PC-9 (cell line): ENCODE data around the gene ACSL6. TPM values are rescaled to one million over a fixed set of nuclear protein-coding genes. Genes with fewer than 3 reads are reported as not detected.

Source experiments
- BruUV-seq: library from RNA; stranded (reverse); fragments of 400-500 nt; replicated peaks from 2 replicates; lab custom pipeline; 2021; lab: Mats Ljungman, UMichigan
- CTCF ChIA-PET: fragments of 300-600 bp; sonication (Branson Sonifier 250); formaldehyde crosslinking; loops from one replicate; lab custom pipeline; 2022; ENCODE audit warnings: antibody characterized with exemption; lab: Charles Lee
- POLR2A ChIA-PET: fragments of 300-600 bp; sonication (Branson Sonifier 250); formaldehyde crosslinking; loops from one replicate; lab custom pipeline; 2022; ENCODE audit warnings: antibody characterized with exemption; ENCODE audit not compliant: unreplicated experiment; lab: Charles Lee
- DNase-seq, 2 experiments: peaks; one replicate each; pipeline versions ENCODE4 v3.0.0 to v3.0.0-alpha.2; 2015 to 2022; ENCODE audit warnings: mixed read lengths in 1 of 2
- H2AFZ ChIP-seq: fragments of 200-600 bp; sonication (generic); 2 replicates; pipeline ENCODE4 v1.8.1; 2017; ENCODE audit warnings: antibody characterized with exemption
- H3F3A ChIP-seq: fragments of 200-600 bp; sonication (generic); 2 replicates; pipeline ENCODE4 v1.8.1; 2017; ENCODE audit warnings: antibody characterized with exemption, mild to moderate bottlenecking, low read depth; ENCODE audit not compliant: insufficient read depth
- H3K27ac ChIP-seq: fragments of 200-600 bp; sonication (generic); 2 replicates; pipeline ENCODE4 v1.6.1; 2016; ENCODE audit warnings: mixed run types
- H3K27me3 ChIP-seq: fragments of 200-600 bp; sonication (generic); 2 replicates; pipeline ENCODE4 v1.6.1; 2016; ENCODE audit warnings: low read depth, mixed run types; ENCODE audit not compliant: insufficient read depth
- H3K36me3 ChIP-seq: fragments of 200-600 bp; sonication (generic); 2 replicates; pipeline ENCODE4 v1.6.1; 2016; ENCODE audit warnings: low read depth, mixed run types
- H3K4me1 ChIP-seq: fragments of 200-600 bp; sonication (generic); replicated peaks from 2 replicates; pipeline ENCODE4 v1.6.1; 2016; ENCODE audit warnings: mixed run types; ENCODE audit not compliant: insufficient read depth
- H3K4me2 ChIP-seq: fragments of 200-600 bp; sonication (generic); 2 replicates; pipeline ENCODE4 v1.6.1; 2017; ENCODE audit warnings: mixed run types
- H3K4me3 ChIP-seq: fragments of 200-600 bp; sonication (generic); 2 replicates; pipeline ENCODE4 v1.6.1; 2016; ENCODE audit warnings: mixed run types
- H3K79me2 ChIP-seq: fragments of 200-600 bp; sonication (generic); 2 replicates; pipeline ENCODE4 v1.6.1; 2017; ENCODE audit warnings: low read depth, mixed run types
- H3K9me2 ChIP-seq: fragments of 200-600 bp; sonication (generic); 2 replicates; pipeline ENCODE4 v1.8.1; 2017; ENCODE audit warnings: mild to moderate bottlenecking; ENCODE audit not compliant: insufficient read depth
- H3K9me3 ChIP-seq: fragments of 200-600 bp; sonication (generic); 2 replicates; pipeline ENCODE4 v1.8.1; 2016; ENCODE audit warnings: low read depth; ENCODE audit not compliant: insufficient read depth
- H4K20me1 ChIP-seq: fragments of 200-600 bp; sonication (generic); 2 replicates; pipeline ENCODE4 v1.8.1; 2017; ENCODE audit not compliant: insufficient read depth
- EZH2 ChIP-seq: fragments of 200-600 bp; sonication (generic); IDR thresholded peaks from 2 replicates; pipeline ENCODE4 v1.8.0; 2017; ENCODE audit warnings: antibody characterized with exemption, low read depth
- intact Hi-C: fragments of 100-400 bp; cut with micrococcal nuclease; formaldehyde crosslinking; loops from one replicate; pipeline ENCODE4 v1.10.0; 2022; ENCODE audit not compliant: unreplicated experiment
- total RNA-seq: library from RNA; stranded (reverse); gene quantifications from 2 replicates; pipeline ENCODE4 v1.2.3, GENCODE V29; 2021
- TF ChIP-seq, protein P1 (sequence below): fragments of 200-600 bp; sonication (generic); conservative IDR thresholded peaks from 2 replicates; pipeline ENCODE4 v1.6.1; 2017; ENCODE audit warnings: mixed run types, antibody characterized with exemption, mild to moderate bottlenecking, moderate library complexity

The ACSL6 gene
- total RNA-seq, 1 experiment from 2014 or later: not detected

DNA sequence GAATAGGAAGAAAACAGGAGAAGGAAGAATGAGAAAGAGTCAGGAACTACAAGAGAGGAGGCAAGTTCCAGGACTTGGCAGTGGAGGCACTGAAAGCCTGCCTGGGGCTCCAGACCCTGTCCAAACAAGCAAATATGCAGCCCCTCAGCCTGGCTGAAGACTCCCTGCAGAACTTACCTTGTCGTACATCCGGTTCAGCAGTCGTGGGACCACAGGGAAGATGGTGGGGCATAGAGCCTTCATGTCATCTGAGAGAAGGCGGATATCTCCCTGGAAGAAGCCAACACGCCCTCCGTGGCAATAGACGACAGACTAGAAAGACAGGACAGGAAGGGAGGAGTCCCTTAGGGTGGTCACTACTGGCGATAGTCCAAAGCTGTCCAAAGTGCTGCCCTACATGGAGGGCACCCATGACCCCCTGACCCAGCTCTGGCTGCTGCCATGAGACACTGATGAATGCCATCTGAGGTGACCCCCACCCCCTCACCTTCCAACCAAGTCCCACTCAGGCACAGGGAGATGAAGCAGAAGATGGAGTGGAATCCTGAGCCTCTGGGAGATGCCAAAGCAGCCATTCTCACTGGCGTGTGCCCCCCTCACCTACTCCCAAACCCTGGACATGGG is 38.3 kb downstream of the ACSL6 start:
- POLR2A ChIA-PET: no interaction called here
- Histone ChIP-seq H3K4me3 (no peak overlapping the region), H3K36me3 (no peaks in the 10 kb centered on the region), H4K20me1 (no peaks in the 10 kb centered on the region), H3F3A (no peaks in the 10 kb centered on the region), H3K27me3 (0 out of 2 replicates have a peak, but pooled peaks cover 4% of the 10 kb centered on the region), H3K4me2 (no peak overlapping the region), H3K9me3 (no peaks in the 10 kb centered on the region), H2AFZ (no peak overlapping the region), H3K9me2 (no peaks in the 10 kb centered on the region), H3K27ac (no peak overlapping the region), H3K79me2 (no peaks in the 10 kb centered on the region), H3K4me1 (no peaks in the 10 kb centered on the region)
- no TSS peak for BruUV-seq
- DNase-seq: no peak
- CTCF ChIA-PET: no interaction called here
- intact Hi-C loops: no loop called here
- TF ChIP-seq, protein P1, sequence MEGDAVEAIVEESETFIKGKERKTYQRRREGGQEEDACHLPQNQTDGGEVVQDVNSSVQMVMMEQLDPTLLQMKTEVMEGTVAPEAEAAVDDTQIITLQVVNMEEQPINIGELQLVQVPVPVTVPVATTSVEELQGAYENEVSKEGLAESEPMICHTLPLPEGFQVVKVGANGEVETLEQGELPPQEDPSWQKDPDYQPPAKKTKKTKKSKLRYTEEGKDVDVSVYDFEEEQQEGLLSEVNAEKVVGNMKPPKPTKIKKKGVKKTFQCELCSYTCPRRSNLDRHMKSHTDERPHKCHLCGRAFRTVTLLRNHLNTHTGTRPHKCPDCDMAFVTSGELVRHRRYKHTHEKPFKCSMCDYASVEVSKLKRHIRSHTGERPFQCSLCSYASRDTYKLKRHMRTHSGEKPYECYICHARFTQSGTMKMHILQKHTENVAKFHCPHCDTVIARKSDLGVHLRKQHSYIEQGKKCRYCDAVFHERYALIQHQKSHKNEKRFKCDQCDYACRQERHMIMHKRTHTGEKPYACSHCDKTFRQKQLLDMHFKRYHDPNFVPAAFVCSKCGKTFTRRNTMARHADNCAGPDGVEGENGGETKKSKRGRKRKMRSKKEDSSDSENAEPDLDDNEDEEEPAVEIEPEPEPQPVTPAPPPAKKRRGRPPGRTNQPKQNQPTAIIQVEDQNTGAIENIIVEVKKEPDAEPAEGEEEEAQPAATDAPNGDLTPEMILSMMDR: no peak
- TF ChIP-seq EZH2: no peak

DNA sequence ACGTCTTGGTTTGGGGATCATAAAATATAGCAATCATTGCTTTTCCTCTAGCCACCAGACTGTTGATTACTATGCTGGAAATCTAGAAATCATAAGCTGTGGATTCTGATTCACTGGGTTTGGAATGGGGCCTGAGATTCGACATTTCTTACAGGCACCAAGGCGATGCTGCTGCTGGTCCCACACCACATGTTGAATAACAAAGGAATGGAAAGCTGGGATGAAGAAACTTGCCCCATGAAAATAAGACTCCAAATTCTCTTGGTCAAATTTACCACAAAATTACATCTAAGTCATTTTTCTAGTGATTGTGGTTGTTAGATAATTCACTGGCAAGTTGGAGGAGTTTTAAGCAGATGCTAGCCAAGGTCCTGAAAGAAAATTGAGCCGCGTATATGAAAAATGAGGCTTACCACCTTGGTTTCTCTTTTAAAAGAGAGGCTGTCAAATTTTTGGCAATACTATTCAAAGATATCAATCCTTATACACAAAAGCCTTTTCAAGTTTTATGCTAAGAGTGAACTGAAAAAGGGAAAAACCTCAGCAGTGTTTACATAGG is 43.0 kb downstream of the ACSL6 start:
- H3K27me3 ChIP-seq: 0 out of 2 replicates have a peak, but pooled peaks cover 4% of the 10 kb centered on the region
- H2AFZ ChIP-seq: no peak overlapping the region
- no peaks in the 10 kb centered on the region for H3K9me3 ChIP-seq
- no peaks in the 10 kb centered on the region for H3K79me2 ChIP-seq
- H3K4me1 ChIP-seq: no peaks in the 10 kb centered on the region
- H3K27ac ChIP-seq: no peak overlapping the region
- H3K4me2 ChIP-seq: no peak overlapping the region
- ChIA-PET POLR2A (interaction anchor here (0.5 kb wide), 1 partner anchor 395 kb away, joined by 3 read pairs; no protein-coding TSS in a partner anchor), CTCF (no interaction called here)
- TF ChIP-seq EZH2: no peak
- TF ChIP-seq, protein P1: no peak
- no peak overlapping the region for H3K4me3 ChIP-seq
- H3K36me3 ChIP-seq: no peaks in the 10 kb centered on the region
- H4K20me1 ChIP-seq: no peaks in the 10 kb centered on the region
- BruUV-seq: no TSS peak
- no peak for DNase-seq
- intact Hi-C loops: no loop called here
- no peaks in the 10 kb centered on the region for H3K9me2 ChIP-seq
- H3F3A ChIP-seq: no peaks in the 10 kb centered on the region

DNA sequence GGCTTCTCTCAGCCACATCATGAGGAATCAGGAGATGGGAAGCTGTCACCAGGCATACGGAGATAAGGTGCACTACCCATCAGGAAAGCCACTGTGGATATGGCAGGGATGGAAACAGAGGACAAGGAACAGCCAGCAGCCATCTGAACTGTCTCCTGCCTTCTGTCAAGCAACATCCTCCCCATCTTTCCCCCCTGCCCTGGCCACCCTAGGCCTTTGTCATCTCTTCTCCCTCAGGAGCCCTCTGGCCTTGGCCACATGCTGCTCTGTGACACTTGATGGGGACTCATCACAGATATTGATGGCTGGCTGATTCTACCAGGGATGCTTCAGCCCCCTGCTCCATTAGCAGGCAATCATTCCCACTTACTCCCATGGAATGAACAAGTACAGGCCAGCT is 44.9 kb downstream of the ACSL6 start:
- H3K4me1 ChIP-seq: no peaks in the 10 kb centered on the region
- no peaks in the 10 kb centered on the region for H3K9me2 ChIP-seq
- ChIA-PET CTCF (no interaction called here), POLR2A (no interaction called here)
- no peak overlapping the region for H3K4me2 ChIP-seq
- H3K4me3 ChIP-seq: no peak overlapping the region
- TF ChIP-seq EZH2: no peak
- TF ChIP-seq, protein P1: no peak
- intact Hi-C loops: no loop called here
- H3K9me3 ChIP-seq: no peaks in the 10 kb centered on the region
- H3K27me3 ChIP-seq: 0 out of 2 replicates have a peak, but pooled peaks cover 4% of the 10 kb centered on the region
- no TSS peak for BruUV-seq
- no peak for DNase-seq
- no peaks in the 10 kb centered on the region for H3F3A ChIP-seq
- H3K36me3 ChIP-seq: no peaks in the 10 kb centered on the region
- no peaks in the 10 kb centered on the region for H3K79me2 ChIP-seq
- no peaks in the 10 kb centered on the region for H4K20me1 ChIP-seq
- no peak overlapping the region for H3K27ac ChIP-seq
- H2AFZ ChIP-seq: no peak overlapping the region
